CD4-positive, alpha-beta T cell treated with Interleukin-6 at 100 ng/mL for 8 hours (primary cell): ENCODE results near the gene GGNBP2.

ENCODE experiments used
- DNase-seq: peaks from one replicate; pipeline ENCODE4 v3.0.0-alpha.2; 2020; ENCODE audit warnings: mixed read lengths, low spot score

GGNBP2 gene

DNA sequence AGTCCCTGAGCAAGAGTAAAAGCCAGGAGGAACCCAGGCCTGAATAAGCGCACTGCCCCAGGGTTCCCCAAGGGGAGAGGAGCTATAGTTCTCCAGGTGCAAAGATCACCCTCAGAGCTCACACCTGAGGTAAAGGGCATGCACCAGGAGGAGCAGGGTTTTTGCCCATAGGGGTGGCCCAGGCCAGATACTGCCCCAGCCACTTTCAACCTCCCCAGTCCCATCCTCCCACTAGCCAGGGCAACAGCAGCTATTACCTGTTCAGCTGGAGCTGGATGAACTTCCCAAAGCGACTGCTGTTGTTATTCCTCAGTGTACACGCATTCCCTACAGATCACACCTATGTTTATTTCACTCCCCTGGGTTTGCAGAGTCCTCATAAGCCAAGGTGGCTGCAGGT is 29.9 kb upstream of the GGNBP2 start:
- no peak for DNase-seq

GRCh38 chr17:36515837-36516236 is 28.9 kb upstream of the GGNBP2 start:
- DNase-seq = no peak

DNA sequence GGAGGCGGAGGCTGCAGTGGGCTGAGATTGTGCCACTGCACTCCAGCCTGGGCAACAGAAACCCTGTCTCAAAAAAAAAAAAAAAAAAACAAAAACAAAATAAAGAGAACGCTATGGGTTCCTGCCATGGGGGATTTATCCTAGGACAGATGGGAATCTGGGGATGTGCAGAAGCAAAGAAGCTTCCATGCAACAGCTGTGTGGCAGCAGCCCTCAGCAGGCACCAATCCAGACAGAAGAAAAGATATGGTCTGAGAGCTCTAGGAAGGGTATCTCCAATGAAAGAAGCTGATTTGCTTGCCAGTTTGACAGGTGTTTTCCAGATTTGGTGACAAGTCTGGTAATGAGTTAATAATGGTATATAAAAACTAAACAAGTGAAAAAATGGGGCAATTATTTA is 21.6 kb upstream of the GGNBP2 start:
- DNase-seq = no peak

DNA sequence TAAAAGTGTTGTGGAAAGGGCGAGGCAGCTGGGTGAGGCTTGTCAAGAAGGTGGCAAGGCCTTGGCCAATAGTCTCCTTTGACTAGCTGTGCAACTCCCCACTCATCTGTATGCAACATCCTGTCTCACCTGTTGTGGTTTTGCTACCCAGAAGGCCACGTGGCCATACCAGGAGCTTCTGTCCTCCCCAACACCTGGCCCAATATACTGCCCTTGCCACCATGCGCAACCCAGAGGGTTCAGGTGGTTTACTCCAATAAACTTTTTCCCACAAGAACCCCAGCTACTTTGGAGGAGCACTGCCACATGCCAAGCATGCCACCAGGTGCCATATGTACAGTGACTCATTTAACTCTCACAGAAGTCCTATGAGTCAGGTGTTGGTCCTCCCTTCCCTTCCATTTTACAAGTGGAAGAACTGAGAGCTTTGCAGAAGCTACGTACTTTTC is 20.3 kb upstream of the GGNBP2 start:
- no peak for DNase-seq

GRCh38 chr17:36525113-36525512 is 19.6 kb upstream of the GGNBP2 start:
- DNase-seq = no peak

GRCh38 chr17:36525888-36526287 is 18.8 kb upstream of the GGNBP2 start:
- no peak for DNase-seq

DNA sequence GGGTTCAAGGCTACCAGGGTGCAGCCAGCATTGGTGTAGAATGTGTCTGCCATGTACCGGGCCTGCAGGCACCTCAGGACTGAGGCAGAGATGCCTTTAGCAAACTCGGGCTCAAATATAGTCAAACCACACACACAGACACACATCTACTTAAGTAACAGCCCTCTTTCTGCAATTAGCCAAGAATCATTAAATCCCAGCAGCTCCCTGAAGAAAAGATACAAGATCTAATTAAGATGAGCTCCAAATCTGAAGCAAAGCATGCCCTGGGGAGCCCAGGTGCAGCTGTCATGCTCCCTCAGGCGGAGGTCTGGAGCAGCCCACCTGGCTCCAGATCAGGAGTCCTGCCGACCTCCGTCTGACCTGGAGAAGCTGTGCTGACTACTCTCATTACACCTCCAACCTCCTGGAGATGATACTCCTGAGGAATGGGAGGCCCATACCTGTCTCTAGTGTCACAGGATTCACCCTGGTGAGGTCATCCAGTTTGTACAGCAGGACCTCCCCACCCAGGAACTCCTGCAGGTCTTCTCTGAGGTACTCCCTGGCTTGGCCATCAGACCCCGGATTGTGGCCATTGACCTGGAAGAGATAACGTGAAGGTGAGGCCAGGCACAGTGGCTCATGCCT is 17.0 kb upstream of the GGNBP2 start:
- no peak for DNase-seq

DNA sequence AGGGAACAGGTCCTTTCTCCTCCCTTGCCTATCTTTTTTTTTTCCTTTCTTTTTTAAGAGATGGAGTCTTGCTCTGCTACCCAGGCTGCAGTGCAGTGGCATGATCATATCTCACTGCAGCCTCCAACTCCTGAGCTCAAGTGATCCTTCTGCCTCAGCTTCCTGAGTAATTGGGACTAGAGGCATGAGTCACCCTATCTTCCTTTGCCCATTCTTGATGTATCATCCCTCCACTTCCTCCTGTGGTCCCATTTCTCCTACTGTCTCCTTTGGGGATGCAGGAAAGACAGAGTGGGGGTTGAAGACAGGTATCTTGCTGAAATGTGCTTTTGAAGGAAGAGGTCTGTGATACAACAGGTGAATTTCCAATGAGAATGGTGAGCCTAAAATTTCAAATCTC is 15.6 kb upstream of the GGNBP2 start:
- no peak for DNase-seq

GRCh38 chr17:36532435-36532975 is 12.2 kb upstream of the GGNBP2 start:
- no peak for DNase-seq

- DNase-seq = peak; percentile 31
These were observed 10.5 kb upstream of the GGNBP2 start for GRCh38 chr17:36533935-36534839.

GRCh38 chr17:36534840-36535668 is 9.7 kb upstream of the GGNBP2 start, which contains the start of the genes MYO19 and PIGW:
Gene MYO19, minus strand, starts transcription at chr17:36534868. Its CDS starts 2,330 bp downstream, at chr17:36532538.
Gene PIGW, plus strand, starts transcription at chr17:36534987. Its CDS starts 2,115 bp downstream, at chr17:36537102.
- DNase-seq = peak; percentile 84

DNA sequence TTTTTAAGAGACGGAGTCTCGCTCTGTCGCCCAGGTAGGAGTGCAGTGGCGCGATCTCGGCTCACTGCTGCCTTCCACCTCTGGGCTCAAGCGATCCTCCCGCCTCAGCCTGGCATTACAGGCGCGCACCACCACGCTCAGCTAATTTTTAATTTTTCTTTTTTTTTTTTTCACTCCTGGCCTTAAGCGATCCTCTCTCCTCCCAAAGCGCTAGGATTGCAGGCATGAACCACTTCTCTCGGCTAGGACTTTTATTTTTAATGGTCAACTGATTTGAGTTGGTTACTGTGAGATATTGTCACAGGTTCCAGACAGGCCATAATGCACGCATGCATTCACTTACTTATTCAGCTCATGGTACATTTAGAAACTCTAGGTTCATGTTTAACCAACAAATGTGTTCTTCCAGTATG is 9.0 kb upstream of the GGNBP2 start:
- no peak for DNase-seq

- DNase-seq = no peak
These were observed 4.0 kb upstream of the GGNBP2 start for GRCh38 chr17:36540696-36541095.

- no peak for DNase-seq
These were observed 2.0 kb upstream of the GGNBP2 start for GRCh38 chr17:36542755-36543154.

- peak; percentile 17 for DNase-seq
These were observed 744 bp upstream of the GGNBP2 start for GRCh38 chr17:36544044-36544306.

- DNase-seq = no peak
These were observed 352 bp downstream of the GGNBP2 start for GRCh38 chr17:36545077-36545464.

GRCh38 chr17:36545465-36546417 is 1.0 kb downstream of the GGNBP2 start:
- DNase-seq = peak; percentile 95

GRCh38 chr17:36546418-36547093 is 1.8 kb downstream of the GGNBP2 start:
- no peak for DNase-seq

- no peak for DNase-seq
These were observed 3.1 kb downstream of the GGNBP2 start for GRCh38 chr17:36547776-36548175.
